Neural cell (in vitro differentiated cells): Measurements from ENCODE around the gene ADNP2. TPM values are rescaled to one million over a fixed set of nuclear protein-coding genes. Genes with fewer than 3 reads are reported as not detected.

ENCODE experiments used
- H2AFZ ChIP-seq: fragments of 200-600, 300-800 bp; sonication (generic), shearing (Covaris generic); 2 replicates; pipeline ENCODE4 v1.6.0; 2014; ENCODE audit warnings: low read depth, mild to moderate bottlenecking, antibody characterized with exemption, low read length, moderate library complexity
- H3F3A ChIP-seq: fragments of 200-600 bp; shearing (Covaris generic); 2 replicates; pipeline ENCODE4 v1.6.1; 2016; ENCODE audit warnings: mild to moderate bottlenecking, moderate library complexity, mixed read lengths, antibody characterized with exemption, low read length; ENCODE audit not compliant: insufficient read depth, poor library complexity, severe bottlenecking
- H3K27ac ChIP-seq: fragments of 200-600, 300-800 bp; sonication (generic), shearing (Covaris generic); 2 replicates; pipeline ENCODE4 v1.5.1; 2014; ENCODE audit warnings: mild to moderate bottlenecking, low read length, moderate library complexity
- H3K27me3 ChIP-seq: fragments of 300-800, 200-600 bp; sonication (generic), shearing (Covaris generic); 2 replicates; pipeline ENCODE4 v1.6.0; 2014; ENCODE audit warnings: mild to moderate bottlenecking, low read depth, low read length, moderate library complexity; ENCODE audit not compliant: insufficient read depth
- H3K36me3 ChIP-seq: fragments of 300-800, 200-600 bp; sonication (generic), shearing (Covaris generic); 2 replicates; pipeline ENCODE4 v1.5.1; 2014; ENCODE audit warnings: mild to moderate bottlenecking, antibody characterized with exemption, low read length, moderate library complexity; ENCODE audit not compliant: insufficient read depth
- H3K4me2 ChIP-seq: fragments of 300-800, 200-600 bp; sonication (generic), shearing (Covaris generic); 2 replicates; pipeline ENCODE4 v1.6.0; 2014; ENCODE audit warnings: mild to moderate bottlenecking, low read length
- H3K4me3 ChIP-seq: fragments of 300-800, 200-600 bp; sonication (generic), shearing (Covaris generic); 2 replicates; pipeline ENCODE4 v1.5.1; 2014; ENCODE audit warnings: mild to moderate bottlenecking, low read length, moderate library complexity
- H3K79me2 ChIP-seq: fragments of 200-600 bp; shearing (Covaris generic); replicated peaks from 2 replicates; pipeline ENCODE4 v1.6.0; 2014; ENCODE audit warnings: mild to moderate bottlenecking, low read length, moderate library complexity; ENCODE audit not compliant: insufficient read depth
- H3K9ac ChIP-seq: fragments of 300-800, 200-600 bp; sonication (generic), shearing (Covaris generic); 2 replicates; pipeline ENCODE4 v1.6.1; 2016; ENCODE audit warnings: mild to moderate bottlenecking, low read length, mixed read lengths
- H3K9me2 ChIP-seq: fragments of 200-600 bp; shearing (Covaris generic); 2 replicates; pipeline ENCODE4 v1.6.1; 2016; ENCODE audit warnings: mild to moderate bottlenecking, low read length, mixed read lengths; ENCODE audit not compliant: insufficient read depth
- H3K9me3 ChIP-seq: fragments of 200-600, 300-800 bp; sonication (generic), shearing (Covaris generic); 2 replicates; pipeline ENCODE4 v1.6.1; 2016; ENCODE audit warnings: mild to moderate bottlenecking, mixed run types, low read length, moderate library complexity, mixed read lengths
- H4K20me1 ChIP-seq: fragments of 200-600 bp; shearing (Covaris generic); 2 replicates; pipeline ENCODE4 v1.6.1; 2016; ENCODE audit warnings: mild to moderate bottlenecking, mixed run types; ENCODE audit not compliant: insufficient read depth
- CTCF ChIP-seq: fragments of 450-650 bp; IDR thresholded peaks from 2 replicates; pipeline ENCODE4 v1.5.1; 2014; ENCODE audit warnings: antibody characterized with exemption, mild to moderate bottlenecking, moderate library complexity; ENCODE audit not compliant: poor library complexity, severe bottlenecking
- EP300 ChIP-seq: fragments of 450-650 bp; conservative IDR thresholded peaks from 2 replicates; pipeline ENCODE4 v1.6.1; 2014; ENCODE audit warnings: antibody characterized with exemption, mild to moderate bottlenecking, moderate library complexity; ENCODE audit not compliant: poor library complexity, severe bottlenecking
- EZH2 ChIP-seq: fragments of 200-600, 300-800 bp; shearing (Covaris generic), sonication (generic); IDR thresholded peaks from 2 replicates; pipeline ENCODE4 v1.6.1; 2014; ENCODE audit warnings: antibody characterized with exemption, low read length, borderline replicate concordance, mild to moderate bottlenecking; ENCODE audit not compliant: insufficient read depth, poor library complexity, severe bottlenecking
- MXI1 ChIP-seq: fragments of 450-650 bp; conservative IDR thresholded peaks from 2 replicates; pipeline ENCODE4 v1.6.1; 2014; ENCODE audit warnings: antibody characterized with exemption, mild to moderate bottlenecking; ENCODE audit not compliant: poor library complexity, severe bottlenecking
- POLR2AphosphoS5 ChIP-seq: IDR thresholded peaks from 2 replicates; pipeline ENCODE4 v1.6.1; 2012
- RAD21 ChIP-seq: fragments of 450-650 bp; conservative IDR thresholded peaks from 2 replicates; pipeline ENCODE4 v1.6.1; 2014; ENCODE audit warnings: antibody characterized with exemption, mild to moderate bottlenecking, moderate library complexity
- REST ChIP-seq: IDR thresholded peaks from 2 replicates; pipeline ENCODE4 v1.6.1; 2012; ENCODE audit warnings: borderline replicate concordance
- SMC3 ChIP-seq: fragments of 450-650 bp; conservative IDR thresholded peaks from 2 replicates; pipeline ENCODE4 v1.6.1; 2014; ENCODE audit warnings: antibody characterized with exemption, mild to moderate bottlenecking, moderate library complexity; ENCODE audit not compliant: poor library complexity
- TAF1 ChIP-seq: IDR thresholded peaks from 2 replicates; pipeline ENCODE4 v1.6.1; 2012; ENCODE audit warnings: low read depth
- polyA plus RNA-seq: library from polyadenylated mRNA; depleted of rRNA; stranded (reverse); fragments of >200 nt; gene quantifications from 2 replicates; pipeline ENCODE4 v1.2.3, GENCODE V29; 2014

Gene ADNP2
- polyA plus RNA-seq, 1 donor from 2014 or later, result 16.9 TPM

- no peaks in the 10 kb centered on the region for H3K9me3 ChIP-seq
Observed at GRCh38 chr18:80137137-80137536, 28.1 kb downstream of the ADNP2 start.

GRCh38 chr18:80137976-80138375 is 28.9 kb downstream of the ADNP2 start:
- Histone ChIP-seq H4K20me1 (no peaks in the 10 kb centered on the region), H3K36me3 (peaks cover 6% of the 10 kb centered on the region), H3K9ac (no peak overlapping the region)
- no peak for TF ChIP-seq RAD21
- TF ChIP-seq SMC3, result no peak
- no peak for TF ChIP-seq EZH2
- TF ChIP-seq TAF1, result no peak
- TF ChIP-seq EP300, result no peak
- no peak for TF ChIP-seq REST
- no peak for TF ChIP-seq POLR2AphosphoS5
- no peak for TF ChIP-seq MXI1

More at GRCh38 chr18:80137137-80137536, 28.1 kb downstream of the ADNP2 start:
- Histone ChIP-seq H3K27ac (no peak overlapping the region), H2AFZ (no peak overlapping the region), H3K9ac (no peak overlapping the region), H3K27me3 (no peaks in the 10 kb centered on the region), H4K20me1 (no peaks in the 10 kb centered on the region), H3K9me2 (no peaks in the 10 kb centered on the region), H3K4me2 (no peak overlapping the region), H3K4me3 (no peak overlapping the region), H3K36me3 (peaks cover 6% of the 10 kb centered on the region), H3F3A (no peaks in the 10 kb centered on the region), H3K79me2 (no peaks in the 10 kb centered on the region)
- TF ChIP-seq MXI1 (no peak), TAF1 (no peak), RAD21 (no peak), EP300 (no peak), EZH2 (no peak), POLR2AphosphoS5 (no peak), CTCF (no peak), REST (no peak), SMC3 (no peak)

More at GRCh38 chr18:80137976-80138375, 28.9 kb downstream of the ADNP2 start:
- Histone ChIP-seq H3K4me3 (no peak overlapping the region), H3F3A (no peaks in the 10 kb centered on the region), H3K79me2 (no peaks in the 10 kb centered on the region), H3K27me3 (no peaks in the 10 kb centered on the region), H3K9me3 (no peaks in the 10 kb centered on the region), H2AFZ (no peak overlapping the region), H3K9me2 (no peaks in the 10 kb centered on the region), H3K27ac (no peak overlapping the region), H3K4me2 (no peak overlapping the region)
